Vagina (tissue), 2 donors: ENCODE data around the gene LCT.
A peak's percentile ranks its signal among the peaks of the same experiment; 100 is the strongest.

ENCODE experiments used
- POLR2A ChIP-seq, 2 donors: fragments of 450-650 bp; IDR thresholded peaks; one replicate each; pipeline ENCODE4 v1.6.1; 2017; ENCODE audit warnings: antibody characterized with exemption in 2 of 2, mild to moderate bottlenecking in 2 of 2, moderate library complexity in 2 of 2
- POLR2AphosphoS5 ChIP-seq, 2 donors: sonication (generic); formaldehyde crosslinking; IDR thresholded peaks; one replicate each; pipeline ENCODE4 v1.9.0; 2017; ENCODE audit warnings: antibody characterized with exemption in 2 of 2, mild to moderate bottlenecking in 2 of 2, low read depth in 1 of 2; ENCODE audit not compliant: insufficient read depth in 1 of 2
- TF ChIP-seq, protein P1 (sequence below), 3 experiments: fragments of 450-650 bp in 2 of 3; fragments of 200-600 bp in 1 of 3; sonication (generic) in 1 of 3; IDR thresholded peaks; one replicate each; pipeline ENCODE4 v1.5.1; 2017 to 2019; ENCODE audit warnings: antibody characterized with exemption in 3 of 3, mild to moderate bottlenecking in 2 of 3, moderate library complexity in 2 of 3

DNA sequence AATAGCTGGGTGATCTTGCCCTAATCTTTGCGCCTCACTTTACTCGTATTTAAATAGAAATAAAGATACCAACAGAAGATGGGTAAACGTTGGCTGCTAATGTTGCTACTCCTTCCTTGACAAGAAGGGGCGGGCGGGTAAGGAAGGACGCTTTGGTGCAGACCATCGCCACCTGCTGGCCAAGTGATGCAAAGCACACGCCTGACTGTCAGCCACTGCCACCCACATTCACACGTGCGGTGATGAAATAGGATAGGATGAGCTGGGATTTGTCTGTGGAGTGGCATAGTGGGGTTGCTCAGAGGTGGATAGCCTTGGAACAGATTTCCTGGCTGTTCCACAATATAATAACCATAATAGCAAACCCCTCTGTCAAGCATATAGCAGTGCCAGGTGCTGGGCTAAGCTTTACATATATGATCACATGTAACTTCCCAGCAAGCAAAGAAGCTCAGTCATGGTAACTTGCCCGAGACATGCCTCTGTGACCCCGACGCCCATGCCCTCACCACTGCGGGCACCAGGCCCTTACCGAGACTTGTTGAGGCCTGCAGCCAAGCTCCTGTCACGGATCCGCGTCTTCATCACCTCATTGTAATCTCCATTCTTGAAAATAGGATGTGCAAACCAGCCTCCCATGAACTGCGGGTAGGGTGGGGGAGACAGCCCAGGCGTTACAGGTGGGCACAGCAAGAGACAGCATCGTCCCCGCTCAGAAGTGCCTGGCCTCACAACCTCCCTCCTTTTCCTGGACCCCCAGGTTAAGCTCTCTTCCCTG, 39.3 kb downstream of the LCT start:
- TF ChIP-seq POLR2A (IDR thresholded peaks at IDR 0.05) (no peak), POLR2AphosphoS5 (IDR thresholded peaks at IDR 0.05; ENCODE audit: insufficient read depth in 1 of 2, low read depth in 1 of 2) (no peak)
- TF ChIP-seq, protein P1, sequence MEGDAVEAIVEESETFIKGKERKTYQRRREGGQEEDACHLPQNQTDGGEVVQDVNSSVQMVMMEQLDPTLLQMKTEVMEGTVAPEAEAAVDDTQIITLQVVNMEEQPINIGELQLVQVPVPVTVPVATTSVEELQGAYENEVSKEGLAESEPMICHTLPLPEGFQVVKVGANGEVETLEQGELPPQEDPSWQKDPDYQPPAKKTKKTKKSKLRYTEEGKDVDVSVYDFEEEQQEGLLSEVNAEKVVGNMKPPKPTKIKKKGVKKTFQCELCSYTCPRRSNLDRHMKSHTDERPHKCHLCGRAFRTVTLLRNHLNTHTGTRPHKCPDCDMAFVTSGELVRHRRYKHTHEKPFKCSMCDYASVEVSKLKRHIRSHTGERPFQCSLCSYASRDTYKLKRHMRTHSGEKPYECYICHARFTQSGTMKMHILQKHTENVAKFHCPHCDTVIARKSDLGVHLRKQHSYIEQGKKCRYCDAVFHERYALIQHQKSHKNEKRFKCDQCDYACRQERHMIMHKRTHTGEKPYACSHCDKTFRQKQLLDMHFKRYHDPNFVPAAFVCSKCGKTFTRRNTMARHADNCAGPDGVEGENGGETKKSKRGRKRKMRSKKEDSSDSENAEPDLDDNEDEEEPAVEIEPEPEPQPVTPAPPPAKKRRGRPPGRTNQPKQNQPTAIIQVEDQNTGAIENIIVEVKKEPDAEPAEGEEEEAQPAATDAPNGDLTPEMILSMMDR (IDR thresholded peaks at IDR 0.05): peak; percentile 53 to 62 (median 60)
